Karpas-422 (cell line): ENCODE data around the gene DVL3. TPM values are rescaled to one million over a fixed set of nuclear protein-coding genes. Genes with fewer than 3 reads are reported as not detected.

ENCODE experiments used
- DNase-seq: peaks from one replicate; pipeline ENCODE4 v3.0.0-alpha.2; 2015
- H2AFZ ChIP-seq: fragments of 200-600 bp; sonication (generic); 2 replicates; pipeline ENCODE4 v1.6.1; 2014; ENCODE audit warnings: antibody characterized with exemption, low read length, mixed read lengths
- H3K27ac ChIP-seq: fragments of 200-600 bp; sonication (generic); 2 replicates; pipeline ENCODE4 v1.5.1; 2014; ENCODE audit warnings: mild to moderate bottlenecking, low read length, moderate library complexity
- H3K27me3 ChIP-seq: fragments of 200-600 bp; sonication (generic); 2 replicates; pipeline ENCODE4 v1.6.1; 2014; ENCODE audit warnings: low read length, mixed read lengths
- H3K36me3 ChIP-seq: fragments of 200-600 bp; sonication (generic); 2 replicates; pipeline ENCODE4 v1.6.1; 2014; ENCODE audit warnings: low read length, mixed read lengths; ENCODE audit not compliant: insufficient read depth
- H3K4me1 ChIP-seq: fragments of 200-600 bp; sonication (generic); 2 replicates; pipeline ENCODE4 v1.6.1; 2014; ENCODE audit warnings: mild to moderate bottlenecking, low read length, mixed read lengths
- H3K4me2 ChIP-seq: fragments of 200-600 bp; sonication (generic); 2 replicates; pipeline ENCODE4 v1.6.1; 2014; ENCODE audit warnings: low read length, low read depth, mild to moderate bottlenecking; ENCODE audit not compliant: poor library complexity, severe bottlenecking
- H3K4me3 ChIP-seq: fragments of 200-600 bp; sonication (generic); 2 replicates; pipeline ENCODE4 v1.5.1; 2014; ENCODE audit warnings: mild to moderate bottlenecking, antibody characterized with exemption, low read length, mixed read lengths
- H3K79me2 ChIP-seq: fragments of 200-600 bp; sonication (generic); 2 replicates; pipeline ENCODE4 v1.6.1; 2014; ENCODE audit warnings: mild to moderate bottlenecking, low read length, mixed read lengths
- H3K9ac ChIP-seq: fragments of 200-600 bp; sonication (generic); 2 replicates; pipeline ENCODE4 v1.6.0; 2014; ENCODE audit warnings: low read length
- H3K9me2 ChIP-seq: fragments of 200-600 bp; sonication (generic), shearing (Covaris generic); replicated peaks from 2 replicates; pipeline ENCODE4 v1.6.0; 2014; ENCODE audit warnings: mild to moderate bottlenecking, low read length, moderate library complexity; ENCODE audit not compliant: insufficient read depth
- H3K9me3 ChIP-seq: fragments of 300-700, 200-600 bp; sonication (generic); 2 replicates; pipeline ENCODE4 v1.6.1; 2014; ENCODE audit warnings: low read length, mixed read lengths
- H4K20me1 ChIP-seq: fragments of 200-600 bp; sonication (generic); 2 replicates; pipeline ENCODE4 v1.6.1; 2014; ENCODE audit warnings: mild to moderate bottlenecking, antibody characterized with exemption, low read length, low read depth; ENCODE audit not compliant: insufficient read depth
- total RNA-seq: library from RNA; depleted of rRNA; stranded (reverse); fragments of >200 nt; shearing (Covaris generic); gene quantifications from 2 replicates; pipeline ENCODE4 v1.2.3, GENCODE V29; 2014; ENCODE audit warnings: low replicate concordance; rRNA removed

Gene DVL3
- total RNA-seq, 1 experiment from 2014 or later: 62.1 TPM

GRCh38 chr3:184218814-184219213 lies 63.6 kb downstream of the DVL3 start:
- H3K9me2 ChIP-seq: no peaks in the 10 kb centered on the region
- no peaks in the 10 kb centered on the region for H4K20me1 ChIP-seq
- H3K9ac ChIP-seq: no peak overlapping the region

GRCh38 chr3:184222521-184222920 lies 67.3 kb downstream of the DVL3 start:
- Histone ChIP-seq H2AFZ (no peak overlapping the region), H3K4me1 (no peaks in the 10 kb centered on the region), H3K9ac (no peak overlapping the region), H3K79me2 (no peaks in the 10 kb centered on the region), H3K27ac (no peak overlapping the region), H3K9me2 (no peaks in the 10 kb centered on the region), H4K20me1 (no peaks in the 10 kb centered on the region), H3K27me3 (no peaks in the 10 kb centered on the region), H3K4me3 (no peak overlapping the region), H3K36me3 (no peaks in the 10 kb centered on the region), H3K4me2 (no peak overlapping the region), H3K9me3 (no peaks in the 10 kb centered on the region)
- DNase-seq: no peak

More at GRCh38 chr3:184218814-184219213, 63.6 kb downstream of the DVL3 start:
- Histone ChIP-seq H3K79me2 (no peaks in the 10 kb centered on the region), H3K27ac (no peak overlapping the region), H3K36me3 (no peaks in the 10 kb centered on the region), H2AFZ (no peak overlapping the region), H3K4me2 (no peak overlapping the region), H3K4me1 (no peaks in the 10 kb centered on the region), H3K4me3 (no peak overlapping the region), H3K27me3 (no peaks in the 10 kb centered on the region), H3K9me3 (no peaks in the 10 kb centered on the region)
- no peak for DNase-seq

Other genes with a start within 250 kb of the DVL3 start
- gene ABCC5, start 137.5 kb upstream of the DVL3 start, total RNA-seq: 79.9 and 86.5 TPM in 2 replicates
- not detected in 2 replicates for gene HTR3D, start 123.6 kb upstream of the DVL3 start, total RNA-seq
- gene HTR3C, start 102.3 kb upstream of the DVL3 start, total RNA-seq: not detected in 2 replicates
- gene HTR3E, start 58.3 kb upstream of the DVL3 start, total RNA-seq: not detected in 2 replicates
- 59.4 and 68.4 TPM in 2 replicates for gene EIF2B5, start 20.0 kb upstream of the DVL3 start, total RNA-seq
- 212 and 265 TPM in 2 replicates for gene AP2M1, start 19.5 kb downstream of the DVL3 start, total RNA-seq
- gene ABCF3, start 30.8 kb downstream of the DVL3 start, total RNA-seq: 61.6 and 62.9 TPM in 2 replicates
- not detected in 2 replicates for gene VWA5B2, start 74.2 kb downstream of the DVL3 start, total RNA-seq
- 80.1 and 108 TPM in 2 replicates for gene ALG3, start 93.6 kb downstream of the DVL3 start, total RNA-seq
- gene EEF1AKMT4, start 94.3 kb downstream of the DVL3 start, total RNA-seq: 30.3 and 49.6 TPM in 2 replicates
- gene CAMK2N2, start 106.2 kb downstream of the DVL3 start, total RNA-seq: 5.0 and 9.5 TPM in 2 replicates
- 0.15 TPM in 1 of 2 replicates, not detected in the other for gene ECE2, start 120.6 kb downstream of the DVL3 start, total RNA-seq
- 235 and 301 TPM in 2 replicates for gene PSMD2, start 143.9 kb downstream of the DVL3 start, total RNA-seq
- gene EIF4G1, start 159.2 kb downstream of the DVL3 start, total RNA-seq: 177 and 369 TPM in 2 replicates
- 23.0 and 26.1 TPM in 2 replicates for gene FAM131A, start 182.2 kb downstream of the DVL3 start, total RNA-seq
- gene CLCN2, start 206.2 kb downstream of the DVL3 start, total RNA-seq: 4.4 and 8.8 TPM in 2 replicates
- 165 and 169 TPM in 2 replicates for gene POLR2H, start 206.3 kb downstream of the DVL3 start, total RNA-seq
- gene THPO, start 222.8 kb downstream of the DVL3 start, total RNA-seq: 6.6 and 12.5 TPM in 2 replicates
- 17.7 and 52.9 TPM in 2 replicates for gene CHRD, start 224.7 kb downstream of the DVL3 start, total RNA-seq